G401 (cell line): Measurements from ENCODE around the gene ZNF831. TPM values are rescaled to one million over a fixed set of nuclear protein-coding genes. Genes with fewer than 3 reads are reported as not detected.
A peak's percentile ranks its signal among the peaks of the same experiment; 100 is the strongest.

Experiments used
- DNase-seq: peaks from one replicate; pipeline ENCODE4 v3.0.0-alpha.2; 2015; ENCODE audit warnings: low spot score
- in situ Hi-C: cut with HindIII; loops from 2 replicates; pipeline ENCODE4 v1.10.0; 2016; ENCODE audit warnings: low sequenced_read_pairs, mixed read lengths
- total RNA-seq: library from RNA; depleted of rRNA; stranded (reverse); fragments of >200 nt; shearing (Covaris generic); gene quantifications from 2 replicates; pipeline ENCODE4 v1.2.3, GENCODE V29; 2014; rRNA removed

ZNF831 gene
- total RNA-seq = not detected in 2 replicates

GRCh38 chr20:59163631-59164530, at the start of gene ZNF831:
Gene ZNF831 (plus strand): TSS chr20:59163821. CDS start chr20:59191020, 27,199 bp downstream.
- no peak for DNase-seq
- in situ Hi-C loops = no loop called here

GRCh38 chr20:59117526-59117925, 46.1 kb upstream of the ZNF831 start:
- in situ Hi-C loops = no loop called here
- DNase-seq = no peak

- in situ Hi-C loops = no loop called here
- DNase-seq = no peak
These were observed 44.8 kb upstream of the ZNF831 start for GRCh38 chr20:59118855-59119254.

GRCh38 chr20:59120491-59120890, 43.1 kb upstream of the ZNF831 start:
- in situ Hi-C loops = no loop called here
- no peak for DNase-seq

GRCh38 chr20:59120919-59121318, 42.7 kb upstream of the ZNF831 start:
- peak; percentile 21 for DNase-seq
- in situ Hi-C loops = no loop called here

GRCh38 chr20:59121714-59122565, 41.7 kb upstream of the ZNF831 start:
- in situ Hi-C loops = no loop called here
- peak; percentile 52 for DNase-seq

GRCh38 chr20:59122566-59122919, 41.1 kb upstream of the ZNF831 start:
- in situ Hi-C loops = no loop called here
- peak; percentile 29 for DNase-seq

GRCh38 chr20:59123011-59123677, 40.5 kb upstream of the ZNF831 start:
- in situ Hi-C loops = no loop called here
- no peak for DNase-seq

- DNase-seq = no peak
- in situ Hi-C loops = no loop called here
These were observed 39.9 kb upstream of the ZNF831 start for GRCh38 chr20:59123678-59124255.

GRCh38 chr20:59124296-59125029, 39.2 kb upstream of the ZNF831 start:
- peak; percentile 95 for DNase-seq

GRCh38 chr20:59125332-59125731, 38.3 kb upstream of the ZNF831 start:
- no peak for DNase-seq
- in situ Hi-C loops = no loop called here

More at GRCh38 chr20:59124296-59125029, 39.2 kb upstream of the ZNF831 start:
- in situ Hi-C loops = no loop called here

GRCh38 chr20:59125836-59126235, 37.8 kb upstream of the ZNF831 start:
- in situ Hi-C loops = no loop called here
- DNase-seq = no peak

- in situ Hi-C loops = no loop called here
- DNase-seq = peak; percentile 61
These were observed 35.8 kb upstream of the ZNF831 start for GRCh38 chr20:59127839-59128238.

GRCh38 chr20:59131551-59132285, 31.9 kb upstream of the ZNF831 start:
- in situ Hi-C loops = no loop called here
- no peak for DNase-seq

- no peak for DNase-seq
- in situ Hi-C loops = no loop called here
These were observed 29.4 kb upstream of the ZNF831 start for GRCh38 chr20:59134182-59134581.

- no peak for DNase-seq
- in situ Hi-C loops = no loop called here
These were observed 28.5 kb upstream of the ZNF831 start for GRCh38 chr20:59135093-59135492.

GRCh38 chr20:59136027-59136426, 27.6 kb upstream of the ZNF831 start:
- DNase-seq = no peak
- in situ Hi-C loops = no loop called here

GRCh38 chr20:59137532-59137931, 26.1 kb upstream of the ZNF831 start:
- in situ Hi-C loops = no loop called here
- peak; percentile 45 for DNase-seq
